NCI-H1694 (cell line): ENCODE data around the gene CBL.
A peak's percentile ranks its signal among the peaks of the same experiment; 100 is the strongest.

ENCODE experiments used
- DNase-seq: peaks from one replicate; lab custom pipeline; 2025; lab: John Stamatoyannopoulos, UW

Gene CBL

GRCh38 chr11:119310682-119311052 is 104.5 kb downstream of the CBL start:
- DNase-seq, result no peak

- no peak for DNase-seq
These were observed 108.6 kb downstream of the CBL start for GRCh38 chr11:119314726-119315125.

- no peak for DNase-seq
These were observed 109.2 kb downstream of the CBL start for GRCh38 chr11:119315131-119316015.

GRCh38 chr11:119316016-119316728 is 110.0 kb downstream of the CBL start:
- no peak for DNase-seq

GRCh38 chr11:119316729-119317591 is 110.8 kb downstream of the CBL start, which contains the start of gene MCAM:
TSS of gene MCAM (minus strand) at chr11:119317130. CDS start at chr11:119317101, 29 bp downstream.
- DNase-seq, result no peak

GRCh38 chr11:119317592-119318239 is 111.6 kb downstream of the CBL start:
- DNase-seq, result no peak

GRCh38 chr11:119318240-119319135 is 112.3 kb downstream of the CBL start:
- no peak for DNase-seq

- DNase-seq, result no peak
These were observed 113.1 kb downstream of the CBL start for GRCh38 chr11:119319136-119319699.

GRCh38 chr11:119319700-119320239 is 113.6 kb downstream of the CBL start:
- DNase-seq, result no peak

- no peak for DNase-seq
These were observed 114.2 kb downstream of the CBL start for GRCh38 chr11:119320240-119320775.

- no peak for DNase-seq
These were observed 114.8 kb downstream of the CBL start for GRCh38 chr11:119320776-119321524.

GRCh38 chr11:119322360-119322739 is 116.2 kb downstream of the CBL start:
- DNase-seq, result no peak

GRCh38 chr11:119322921-119323531 is 116.9 kb downstream of the CBL start:
- no peak for DNase-seq

GRCh38 chr11:119323532-119324033 is 117.4 kb downstream of the CBL start:
- DNase-seq, result peak; percentile 29

- DNase-seq, result no peak
These were observed 118.0 kb downstream of the CBL start for GRCh38 chr11:119324189-119324588.

- no peak for DNase-seq
These were observed 123.2 kb downstream of the CBL start for GRCh38 chr11:119329320-119329719.

- no peak for DNase-seq
These were observed 124.1 kb downstream of the CBL start for GRCh38 chr11:119330237-119330636.

- DNase-seq, result no peak
These were observed 126.1 kb downstream of the CBL start for GRCh38 chr11:119332111-119332765.
